Cortex of kidney (tissue), 1 donor: ENCODE results near the gene BCL6.

Experiments
- DNase-seq: peaks from one replicate; lab custom pipeline; 2025; lab: John Stamatoyannopoulos, UW

BCL6 gene

DNA sequence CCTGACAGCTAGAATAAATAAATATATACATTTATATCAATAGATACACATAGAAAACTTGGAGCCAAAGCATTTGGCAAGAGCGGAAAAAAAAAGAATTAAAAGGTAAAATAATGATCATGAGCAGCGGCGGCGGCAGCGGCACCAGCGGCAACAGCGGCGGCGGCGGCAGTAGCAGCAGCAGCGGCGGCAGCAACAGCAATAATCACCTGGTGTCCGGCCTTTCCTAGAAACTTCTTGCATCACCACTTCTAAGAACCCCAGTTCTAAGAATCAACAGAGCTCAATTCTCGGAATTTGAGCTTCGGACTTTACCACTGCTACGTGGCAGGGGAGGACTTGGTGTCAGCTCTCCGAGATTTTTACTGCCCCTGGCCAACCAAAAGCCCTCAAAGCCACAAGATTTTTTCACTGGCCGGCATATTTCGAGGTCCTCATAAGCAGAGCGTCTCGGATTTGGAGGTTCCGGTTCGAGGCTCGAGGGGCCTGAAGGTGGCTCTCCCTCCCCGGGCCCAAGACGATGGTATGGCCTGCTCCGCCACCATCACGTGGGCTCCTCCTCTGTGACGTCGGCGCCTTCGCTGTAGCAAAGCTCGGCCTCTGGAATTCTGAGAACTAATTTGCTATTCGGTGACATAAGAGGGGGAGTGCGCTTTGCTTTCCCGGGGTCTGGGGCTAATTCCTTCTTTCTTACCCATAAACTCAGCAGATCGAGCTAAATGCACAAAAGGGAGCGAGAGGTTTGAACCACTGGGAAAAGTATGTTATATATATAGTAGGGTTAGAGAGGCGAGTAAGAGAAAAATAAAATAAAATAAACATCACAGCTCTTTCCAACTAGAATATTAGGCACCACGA lies at the start of gene BCL6:
TSS of gene BCL6 (minus strand) at position 268 of the 858 bp plus-strand sequence. CDS start 11,775 bp downstream, outside the sequence.
- peak; percentile 21 for DNase-seq

DNA sequence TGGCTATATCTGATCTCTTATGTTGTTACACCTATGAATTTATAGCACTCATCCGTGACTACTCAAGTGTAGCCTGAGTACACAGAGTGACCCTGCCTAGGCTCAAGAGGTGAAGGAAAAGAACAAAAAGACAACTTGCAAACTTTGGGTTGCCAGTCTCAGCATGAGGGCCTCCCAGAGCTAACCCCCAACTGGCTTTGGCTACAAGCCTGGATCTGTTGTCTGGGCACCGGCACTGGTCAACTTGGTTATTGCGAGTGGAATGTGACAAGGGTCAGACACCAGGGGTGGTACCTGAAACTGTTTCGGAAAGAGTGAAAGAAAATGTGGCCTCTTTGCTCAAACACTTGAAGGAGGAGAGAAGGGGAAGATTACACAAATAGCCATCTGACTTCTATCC lies 49.5 kb upstream of the BCL6 start:
- DNase-seq = no peak

DNA sequence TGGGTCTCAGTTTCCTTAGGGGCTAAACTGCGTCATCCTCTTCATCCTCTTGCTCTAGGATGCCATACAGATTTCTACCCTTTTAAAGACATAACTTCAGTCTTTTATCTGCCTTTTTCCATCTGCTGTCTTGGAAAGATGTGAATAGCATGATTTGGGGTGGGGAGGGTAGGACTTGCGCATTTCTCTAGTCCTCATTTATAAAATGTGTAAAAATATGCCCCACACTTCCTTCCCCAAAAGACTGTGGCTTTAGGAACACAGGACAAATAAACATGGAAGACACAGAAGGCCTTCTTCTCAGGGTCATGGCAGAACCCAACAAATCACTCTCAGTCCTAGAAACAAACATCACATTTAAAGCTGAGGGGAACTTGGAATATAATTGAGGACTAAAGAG lies 48.4 kb upstream of the BCL6 start:
- no peak for DNase-seq

DNA sequence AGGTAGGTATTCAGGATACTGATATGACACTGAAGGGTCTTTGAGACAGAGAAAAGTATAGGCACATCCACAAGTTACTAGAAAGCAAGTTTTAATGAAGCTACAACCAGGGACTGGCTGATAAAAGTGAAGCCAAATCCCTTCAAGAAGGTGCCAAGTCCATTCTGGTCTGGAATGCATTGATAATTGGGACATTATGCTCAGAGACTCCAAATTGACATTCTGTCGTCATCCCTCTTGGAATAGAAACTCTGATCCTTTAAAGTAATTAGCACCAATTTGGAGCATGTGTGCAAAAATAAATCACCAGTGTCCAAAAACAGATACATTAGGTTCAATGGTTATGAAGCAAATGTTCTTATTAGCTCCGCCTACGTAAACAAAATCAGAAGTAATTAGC lies 47.3 kb upstream of the BCL6 start:
- no peak for DNase-seq

DNA sequence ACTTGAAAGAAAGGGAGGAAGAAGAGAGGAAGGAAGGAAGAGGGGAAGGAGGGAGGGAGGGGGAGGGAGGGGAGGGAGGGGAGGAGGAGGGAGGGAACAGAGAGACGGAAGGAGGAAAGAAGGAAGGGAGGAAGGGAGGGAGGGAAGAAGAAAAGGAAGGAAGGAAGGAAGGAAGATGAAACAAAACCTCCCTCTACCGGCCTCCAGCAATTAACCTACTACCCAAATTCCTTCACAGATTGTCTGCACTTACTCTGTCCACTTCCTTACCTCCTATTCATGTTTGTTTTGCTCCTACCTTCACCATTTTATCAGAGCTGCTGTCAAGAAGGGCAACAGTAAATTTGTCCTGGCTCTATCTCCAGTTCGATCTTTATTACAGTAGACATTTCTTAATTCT lies 44.6 kb upstream of the BCL6 start:
- no peak for DNase-seq

DNA sequence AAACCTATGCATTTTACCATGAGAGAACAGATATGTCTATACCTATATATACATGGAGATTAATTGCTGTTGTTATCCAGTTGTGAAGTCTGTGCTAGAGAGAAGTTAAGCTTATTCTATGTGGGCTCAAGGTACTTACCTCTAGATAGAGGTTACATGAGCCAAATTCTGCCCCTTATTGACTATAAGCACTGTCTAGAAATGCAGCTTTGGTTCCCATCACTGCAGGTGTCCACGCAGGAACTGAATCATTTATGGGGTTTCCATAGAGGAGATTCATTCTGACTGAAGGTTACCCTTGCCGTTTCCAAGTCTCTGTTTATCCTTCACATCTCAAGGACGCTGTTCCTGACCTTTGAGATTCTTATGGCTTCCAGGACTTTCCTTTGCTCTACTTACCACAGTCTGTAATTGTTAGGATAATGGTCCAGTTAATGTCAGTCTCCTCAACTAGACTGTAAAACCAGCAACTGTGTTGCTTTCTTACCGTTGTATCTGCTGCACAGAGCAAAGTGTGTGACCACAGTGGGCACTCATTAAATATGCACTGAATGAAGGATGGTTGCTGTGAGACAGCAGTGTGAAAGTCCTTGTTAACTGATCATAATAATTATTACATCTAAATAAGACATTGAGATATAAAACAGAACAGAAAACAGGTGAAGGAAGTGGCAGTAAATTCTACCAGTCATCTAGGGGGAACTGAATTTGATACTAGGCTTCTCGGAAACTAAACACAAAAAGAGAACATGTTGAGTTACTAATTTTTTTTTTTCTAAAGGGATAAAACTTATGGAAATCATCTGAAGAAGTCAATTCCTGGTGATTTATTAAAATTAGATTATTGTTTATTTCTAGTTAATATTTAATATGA lies 44.0 kb upstream of the BCL6 start:
- DNase-seq = no peak

DNA sequence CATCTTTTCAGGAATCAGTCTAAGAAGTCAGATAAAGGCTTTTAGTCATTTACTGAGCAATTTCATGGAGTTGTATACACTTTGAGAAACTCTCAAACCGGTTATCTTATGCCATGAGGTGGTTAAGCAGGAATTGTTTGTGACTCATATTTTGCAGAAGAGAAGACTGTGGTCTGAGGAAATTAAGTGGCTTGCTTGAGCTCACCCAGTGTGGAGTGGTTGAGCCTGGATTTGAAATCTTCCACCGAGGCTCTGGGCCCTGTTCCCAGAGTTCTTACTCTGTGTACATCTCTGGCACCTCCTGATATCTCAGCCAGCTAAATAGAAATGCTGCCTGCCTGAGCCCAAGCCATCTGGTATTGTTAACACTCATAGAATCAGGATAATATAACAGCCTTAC lies 37.8 kb upstream of the BCL6 start:
- no peak for DNase-seq

DNA sequence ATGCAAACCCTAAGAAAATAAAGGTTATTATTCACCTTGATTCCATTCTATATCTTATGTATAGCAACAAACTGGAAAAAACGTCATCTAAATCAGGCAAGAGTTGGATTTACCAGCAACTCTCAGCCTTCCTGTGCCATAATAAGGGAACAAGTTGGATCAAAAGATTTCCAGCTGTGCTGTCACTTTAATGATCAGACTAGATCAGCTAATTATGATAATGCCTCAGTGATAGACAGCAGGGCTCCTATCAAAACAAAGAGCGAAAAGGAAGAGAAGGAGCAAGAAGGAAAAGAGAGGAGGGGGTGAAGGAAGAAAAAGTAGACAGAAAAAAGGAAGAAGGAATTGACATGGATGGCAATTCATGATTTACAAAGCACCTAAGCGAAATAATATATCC lies 36.7 kb upstream of the BCL6 start:
- DNase-seq = no peak

- DNase-seq = no peak
Measured at GRCh38 chr3:187781001-187781400, 35.7 kb upstream of the BCL6 start.

- no peak for DNase-seq
Measured at GRCh38 chr3:187778726-187779125, 33.5 kb upstream of the BCL6 start.

DNA sequence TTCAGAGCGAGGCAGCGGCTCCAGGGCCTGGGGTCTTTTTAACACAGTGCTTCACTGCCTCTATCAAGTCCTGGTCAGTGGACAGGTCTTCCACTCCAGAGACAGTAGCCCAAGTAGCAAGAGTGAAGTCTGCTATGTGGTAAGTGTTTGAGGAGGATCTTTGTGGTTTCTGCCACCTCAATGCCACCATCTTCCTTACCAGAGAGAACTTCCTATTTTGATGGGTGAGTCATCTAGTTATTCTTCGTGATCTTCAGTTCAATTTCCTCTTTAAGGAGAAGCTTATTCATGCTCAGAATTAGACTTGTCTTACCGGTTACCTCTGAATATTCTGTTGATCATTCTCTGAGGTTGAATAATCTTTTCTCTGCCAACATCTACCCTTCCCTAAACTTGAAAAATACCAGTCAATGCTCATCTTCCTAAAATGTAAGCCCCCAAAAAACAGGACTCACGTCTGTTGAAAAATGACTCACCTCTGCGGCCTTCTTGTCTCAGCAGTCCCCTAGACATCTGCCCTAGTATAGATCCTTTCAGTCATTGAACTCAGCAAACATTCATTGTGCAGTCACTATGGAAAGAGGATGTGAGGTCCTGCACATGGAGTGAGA lies 32.2 kb upstream of the BCL6 start:
- DNase-seq = no peak

GRCh38 chr3:187775549-187775948 lies 30.3 kb upstream of the BCL6 start:
- DNase-seq = no peak

DNA sequence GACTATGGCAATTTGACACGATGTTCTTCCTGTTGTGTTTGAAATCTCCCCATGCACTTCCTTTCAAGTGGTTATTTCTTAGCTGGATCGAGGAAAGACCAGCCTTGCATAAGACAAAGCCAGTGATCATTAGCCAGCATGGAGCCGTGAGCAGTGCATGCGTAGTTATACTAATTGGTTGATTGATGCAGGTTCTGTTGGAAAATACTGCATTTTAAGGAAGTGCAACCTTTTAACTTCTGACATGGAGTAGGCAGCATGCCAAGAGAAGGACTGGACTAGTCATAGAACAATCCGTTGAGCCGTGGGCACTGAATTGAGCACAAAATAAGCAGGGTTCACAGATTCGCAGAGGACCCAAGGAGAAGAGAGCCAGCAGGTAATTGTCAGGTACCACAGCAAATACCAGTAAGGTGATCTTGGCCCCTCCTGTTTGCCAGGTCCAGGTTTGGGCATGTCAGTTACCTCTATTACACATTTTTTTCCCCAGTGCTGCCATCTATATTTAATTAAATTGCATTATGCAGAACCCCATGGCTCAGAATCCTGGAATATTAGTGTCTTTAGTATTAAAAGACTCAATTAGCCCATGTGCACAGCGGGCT lies 29.0 kb upstream of the BCL6 start:
- DNase-seq = no peak

- no peak for DNase-seq
Measured at GRCh38 chr3:187773233-187774184, 28.2 kb upstream of the BCL6 start.

DNA sequence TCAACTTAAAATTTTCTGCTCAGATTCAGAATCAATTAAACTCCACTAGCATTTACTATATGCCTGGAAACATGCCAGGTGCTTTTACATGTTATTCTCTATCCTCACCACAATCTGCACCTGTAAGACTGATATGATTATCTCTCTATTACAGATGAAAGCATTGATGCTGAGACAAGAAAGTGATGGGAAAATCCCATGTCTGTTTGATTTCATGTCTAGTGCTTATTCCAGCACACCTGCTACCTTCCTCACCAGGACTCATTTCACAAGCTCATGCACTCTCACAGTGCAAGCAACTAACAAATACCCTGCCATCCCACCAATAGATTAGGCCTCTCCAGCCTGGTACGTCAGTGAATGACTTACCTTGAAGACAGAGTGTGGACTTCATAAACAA lies 25.0 kb upstream of the BCL6 start:
- DNase-seq = no peak

DNA sequence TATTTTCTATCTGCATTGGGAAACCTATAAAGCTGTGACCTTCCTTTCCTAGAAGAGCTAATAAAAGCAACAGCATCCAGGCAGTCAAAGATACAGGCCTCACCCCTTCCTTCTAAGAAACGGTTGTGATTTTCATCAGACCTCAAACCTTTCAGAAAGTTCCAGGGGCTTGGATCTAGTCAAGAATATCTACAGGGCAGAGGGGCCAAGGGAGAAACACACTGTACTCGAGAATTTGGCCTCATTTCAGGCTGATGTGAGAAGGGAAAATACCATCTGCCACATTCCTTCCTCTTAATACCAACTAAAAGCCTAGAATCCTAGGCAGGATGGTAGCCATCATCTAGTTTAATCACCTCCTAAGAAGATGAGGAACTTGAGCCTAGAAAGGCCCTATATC lies 24.5 kb upstream of the BCL6 start:
- DNase-seq = no peak

DNA sequence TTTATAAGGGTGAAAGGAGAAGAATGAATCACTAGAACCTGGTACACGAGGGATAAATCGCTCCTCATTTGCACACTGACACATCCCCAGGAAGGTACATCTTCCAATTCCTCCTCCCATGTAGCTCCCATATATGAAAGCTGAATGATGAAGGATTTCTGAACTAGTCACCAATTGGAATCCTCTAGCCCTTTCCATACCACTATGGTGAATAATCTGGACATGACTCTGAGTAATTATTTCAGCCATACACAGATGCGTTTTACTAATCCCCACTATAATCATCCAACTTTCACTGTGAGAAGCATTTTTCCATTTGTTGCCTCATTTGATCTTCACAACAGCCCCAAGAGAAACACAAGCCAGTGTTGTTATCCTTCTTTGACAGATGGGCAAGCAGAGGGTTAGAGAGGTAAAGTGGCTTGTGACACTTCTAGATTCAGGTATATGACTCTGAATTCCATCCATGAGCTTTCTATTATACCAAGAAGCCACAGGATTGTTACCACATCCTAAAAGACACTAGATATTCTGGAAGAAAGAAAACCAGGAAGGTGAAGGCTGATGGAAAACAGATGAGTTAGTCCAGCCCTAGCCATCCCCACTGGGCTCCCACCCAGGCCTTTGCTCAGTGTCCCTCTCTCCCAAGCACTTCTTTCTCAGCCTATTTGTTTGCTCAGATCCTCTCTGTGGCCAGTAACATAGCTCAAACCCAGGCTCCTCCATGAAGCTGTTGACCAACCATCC lies 22.2 kb upstream of the BCL6 start:
- DNase-seq = no peak

GRCh38 chr3:187765342-187765741 lies 20.1 kb upstream of the BCL6 start:
- no peak for DNase-seq

DNA sequence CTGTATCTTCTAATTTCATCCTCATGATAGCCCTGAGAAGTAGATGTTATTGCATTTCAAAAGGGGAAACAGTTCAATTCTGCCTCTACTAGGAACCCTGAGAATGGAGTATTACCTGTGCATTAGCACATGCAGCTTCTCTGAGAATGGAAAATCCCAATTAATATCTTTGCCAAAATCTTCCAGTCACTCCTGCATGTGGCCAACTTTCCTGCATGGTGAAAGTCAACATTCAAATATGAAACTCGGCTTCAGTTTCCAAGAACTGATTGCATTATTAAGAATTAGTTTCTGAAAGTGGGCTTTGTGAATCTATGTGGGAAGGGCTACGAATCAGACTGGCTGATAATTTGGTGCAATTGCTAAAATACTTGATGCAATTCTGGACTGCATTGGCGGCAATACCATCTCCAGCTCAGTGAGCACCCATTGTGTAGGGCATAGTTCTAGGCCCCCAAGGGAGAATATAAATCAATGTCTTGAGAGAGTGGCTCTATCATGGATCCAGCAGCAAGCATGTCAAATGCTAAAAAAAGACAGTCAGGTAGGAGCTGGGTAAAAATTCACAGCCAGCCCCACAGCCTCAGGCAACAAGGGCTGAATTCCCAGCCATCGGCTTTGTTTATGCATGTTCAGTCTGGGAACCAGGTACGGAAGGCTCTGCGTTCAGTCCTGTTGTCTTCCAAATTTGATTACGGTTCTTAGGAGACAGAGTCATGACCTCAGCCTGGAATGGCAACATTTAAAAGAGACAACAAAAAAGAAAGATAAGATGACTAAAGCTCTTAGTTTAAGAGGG lies 18.8 kb upstream of the BCL6 start:
- no peak for DNase-seq

GRCh38 chr3:187762792-187763191 lies 17.5 kb upstream of the BCL6 start:
- no peak for DNase-seq
